ENCODE measurements around the gene RERE.
"Not testable (repeated sequence)": the region's sequence is repeated elsewhere in the genome, so short reads cannot be mapped to it uniquely, and the experiment has no call there.

Gene RERE

GRCh38 chr1:8641377-8641997 lies 176.0 kb downstream of the RERE start:
- DNase-seq (ENCODE audit: low read depth in 2 of 2), result no peak

GRCh38 chr1:8640950-8641349 lies 176.5 kb downstream of the RERE start:
- DNase-seq (ENCODE audit: low read depth in 2 of 2), result no peak

- DNase-seq (ENCODE audit: low read depth in 2 of 2), result no peak
Measured at GRCh38 chr1:8639148-8639547, 178.3 kb downstream of the RERE start.

GRCh38 chr1:8633741-8634501 lies 183.5 kb downstream of the RERE start:
- DNase-seq (ENCODE audit: low read depth in 2 of 2), result no peak

GRCh38 chr1:8632102-8632501 lies 185.3 kb downstream of the RERE start:
- no peak for DNase-seq (ENCODE audit: low read depth in 2 of 2)

- DNase-seq (ENCODE audit: low read depth in 2 of 2), result no peak
Measured at GRCh38 chr1:8631163-8631562, 186.3 kb downstream of the RERE start.

GRCh38 chr1:8629241-8630091 lies 188.0 kb downstream of the RERE start:
- DNase-seq (ENCODE audit: low read depth in 2 of 2), result no peak

- no peak for DNase-seq (ENCODE audit: low read depth in 2 of 2)
Measured at GRCh38 chr1:8628606-8629005, 188.8 kb downstream of the RERE start.

GRCh38 chr1:8627728-8628127 lies 189.7 kb downstream of the RERE start:
- DNase-seq (ENCODE audit: low read depth in 2 of 2), result no peak

GRCh38 chr1:8625981-8626898 lies 191.2 kb downstream of the RERE start:
- DNase-seq (ENCODE audit: low read depth in 2 of 2), result no peak

GRCh38 chr1:8625491-8625890 lies 191.9 kb downstream of the RERE start:
- no peak for DNase-seq (ENCODE audit: low read depth in 2 of 2)

GRCh38 chr1:8623651-8624192 lies 193.7 kb downstream of the RERE start:
- DNase-seq (ENCODE audit: low read depth in 2 of 2), result not testable (repeated sequence)

GRCh38 chr1:8621785-8622348 lies 195.6 kb downstream of the RERE start:
- not testable (repeated sequence) for DNase-seq (ENCODE audit: low read depth in 2 of 2)

- DNase-seq (ENCODE audit: low read depth in 2 of 2), result not testable (repeated sequence)
Measured at GRCh38 chr1:8621034-8621582, 196.3 kb downstream of the RERE start.

- DNase-seq (ENCODE audit: low read depth in 2 of 2), result not testable (repeated sequence)
Measured at GRCh38 chr1:8619917-8620502, 197.4 kb downstream of the RERE start.

- not testable (repeated sequence) for DNase-seq (ENCODE audit: low read depth in 2 of 2)
Measured at GRCh38 chr1:8619419-8619818, 198.0 kb downstream of the RERE start.

- not testable (repeated sequence) for DNase-seq (ENCODE audit: low read depth in 2 of 2)
Measured at GRCh38 chr1:8616791-8617190, 200.6 kb downstream of the RERE start.

GRCh38 chr1:8611634-8612515 lies 205.6 kb downstream of the RERE start:
- DNase-seq (ENCODE audit: low read depth in 2 of 2), result not testable (repeated sequence)

- no peak for DNase-seq (ENCODE audit: low read depth in 2 of 2)
Measured at GRCh38 chr1:8607906-8608305, 209.5 kb downstream of the RERE start.

Measured in stimulated activated CD8-positive, alpha-beta memory T cell treated with anti-CD3 and anti-CD28 coated beads, Interleukin-2, amount 100 ng/mL, for 1 hour (primary cell).